NCI-H187 (cell line): ENCODE data around the gene VSIG10L.

ENCODE experiments used
- DNase-seq, 2 experiments: peaks; one replicate each; lab custom pipeline; 2025; lab: John Stamatoyannopoulos, UW

The VSIG10L gene

DNA sequence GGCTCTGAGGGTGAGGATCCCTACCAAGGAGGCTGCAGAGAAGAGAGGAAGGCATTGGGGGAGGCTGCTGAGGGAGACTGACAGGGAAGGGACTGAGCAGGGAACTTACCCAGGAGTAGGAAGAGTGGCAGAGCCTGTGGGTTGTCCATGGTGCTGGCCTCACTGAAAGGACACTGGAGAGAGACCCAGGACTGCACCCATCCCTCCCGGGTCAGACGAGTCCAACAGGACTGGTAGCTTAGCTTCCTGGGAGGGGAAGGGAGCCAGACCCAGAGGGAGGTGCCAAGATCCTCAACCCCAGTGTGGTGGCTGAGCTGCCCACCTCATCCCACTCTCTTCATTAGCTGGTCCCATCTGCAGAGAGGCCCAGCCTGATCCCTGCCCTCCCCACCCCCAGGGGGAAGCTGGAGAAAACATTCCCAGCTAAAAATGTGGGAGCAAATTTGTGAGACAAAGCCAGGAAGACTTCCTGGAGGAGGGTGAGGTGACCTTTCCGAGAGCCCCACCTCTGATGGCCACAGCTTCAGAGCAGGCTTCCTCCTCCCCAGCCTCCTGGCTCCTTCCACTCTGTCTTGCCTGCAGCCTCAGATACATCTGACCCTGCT lies at the start of gene VSIG10L:
Gene VSIG10L (minus strand): TSS at position 164 of the 605 bp plus-strand sequence. CDS start 15 bp downstream, at position 149.
- DNase-seq: no peak

DNA sequence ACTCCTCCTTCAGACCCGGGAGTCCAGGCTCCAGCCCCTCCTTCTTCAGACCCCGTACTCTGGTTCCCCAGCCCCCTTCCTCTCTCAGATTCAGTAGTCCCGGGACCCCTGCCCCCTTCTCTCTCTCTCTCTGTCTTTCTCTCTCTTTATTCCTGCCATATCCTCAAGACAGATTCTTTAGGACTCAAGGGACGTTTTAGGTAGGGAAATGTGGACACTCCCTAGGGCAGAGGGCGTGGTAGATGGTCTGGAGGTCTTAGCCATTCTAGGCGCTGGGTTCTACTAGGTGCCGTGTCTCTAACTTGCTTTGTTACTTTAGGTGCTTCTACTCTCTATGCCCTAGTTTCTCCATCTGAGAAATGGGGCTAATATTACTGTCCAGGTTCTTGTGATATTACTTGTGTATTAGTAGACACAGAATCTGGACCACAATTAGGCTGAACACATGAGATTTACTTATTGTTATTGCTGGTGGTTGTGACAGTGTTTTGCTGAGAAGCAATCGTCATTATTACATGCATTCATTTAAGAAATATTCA lies 49.2 kb upstream of the VSIG10L start:
- DNase-seq: no peak

DNA sequence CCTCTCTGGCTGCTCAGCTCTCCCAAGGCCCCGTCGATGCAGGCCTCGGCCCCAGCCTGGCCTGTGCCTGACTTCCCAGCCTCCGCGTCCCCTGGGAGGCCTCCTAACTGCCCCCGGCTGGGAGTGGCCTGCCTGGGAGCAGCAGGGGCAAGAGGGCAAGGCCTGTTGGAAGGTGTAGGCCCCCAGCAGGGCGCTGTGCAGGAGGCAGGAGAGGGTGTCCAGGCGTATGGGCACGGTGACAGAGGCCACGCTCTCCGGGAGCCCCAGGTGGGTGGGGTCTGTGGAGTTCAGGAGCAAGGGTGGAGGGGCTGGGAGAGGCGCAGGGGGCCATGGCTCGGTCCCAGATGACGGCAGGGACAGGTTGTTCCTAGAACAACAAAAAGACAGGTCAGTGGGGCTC lies 47.2 kb upstream of the VSIG10L start:
- DNase-seq: no peak

DNA sequence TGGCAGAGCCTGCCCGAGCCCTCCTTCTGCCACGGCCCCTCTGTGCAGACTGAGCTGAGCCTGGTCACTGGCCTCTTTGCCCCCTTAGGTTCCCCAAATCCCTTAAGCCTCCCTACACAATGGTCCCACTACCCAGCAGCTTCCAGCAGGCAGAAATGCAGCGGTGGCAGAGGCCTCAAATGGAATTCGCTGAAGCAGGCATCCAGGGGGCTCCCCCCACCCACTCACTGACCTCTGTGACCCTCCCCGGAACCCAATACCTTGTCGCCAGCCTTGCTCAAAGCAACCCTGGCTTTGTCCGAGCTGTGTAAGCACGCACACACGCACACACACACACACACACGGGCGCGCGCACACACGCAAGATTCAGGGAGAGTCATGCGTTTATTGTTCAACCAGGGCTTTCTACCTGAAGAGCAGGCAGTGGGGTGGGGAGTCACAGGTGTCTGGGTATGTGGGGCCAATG lies 46.0 kb upstream of the VSIG10L start, which contains the start of gene LIM2:
Gene LIM2 (minus strand): TSS at position 51 of the 466 bp plus-strand sequence. CDS start 531 bp downstream, outside the sequence.
- DNase-seq: no peak

DNA sequence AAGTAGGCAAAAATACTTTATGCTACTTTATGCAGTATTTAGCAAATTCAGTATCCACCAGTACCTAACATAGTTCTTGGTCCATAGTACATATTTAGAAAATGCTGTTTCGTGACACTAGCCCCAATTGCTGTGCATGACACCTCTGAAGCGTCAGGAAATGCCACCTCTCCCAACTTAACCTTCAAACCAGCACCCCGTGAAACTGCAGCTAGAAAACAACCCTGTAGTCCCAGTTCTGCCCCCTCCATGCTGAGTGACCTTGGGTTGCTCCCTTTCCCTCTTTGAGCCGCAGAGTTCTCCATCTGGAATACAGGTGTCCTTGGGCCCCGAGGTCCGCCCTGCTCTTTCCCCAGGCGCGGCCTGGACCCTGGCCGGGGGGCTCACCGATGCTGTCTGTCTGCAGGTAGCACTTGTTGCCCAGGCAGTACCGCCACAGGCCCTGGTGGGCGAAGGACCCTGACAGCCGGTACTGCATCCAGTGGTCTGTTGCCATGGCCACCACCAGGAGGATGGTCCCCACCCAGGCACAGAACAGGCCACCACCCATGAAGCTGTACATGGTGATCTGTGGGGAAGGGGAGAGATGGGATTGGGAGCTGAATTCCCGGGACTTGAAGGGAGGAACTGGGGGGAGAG lies 45.1 kb upstream of the VSIG10L start:
- no peak for DNase-seq

DNA sequence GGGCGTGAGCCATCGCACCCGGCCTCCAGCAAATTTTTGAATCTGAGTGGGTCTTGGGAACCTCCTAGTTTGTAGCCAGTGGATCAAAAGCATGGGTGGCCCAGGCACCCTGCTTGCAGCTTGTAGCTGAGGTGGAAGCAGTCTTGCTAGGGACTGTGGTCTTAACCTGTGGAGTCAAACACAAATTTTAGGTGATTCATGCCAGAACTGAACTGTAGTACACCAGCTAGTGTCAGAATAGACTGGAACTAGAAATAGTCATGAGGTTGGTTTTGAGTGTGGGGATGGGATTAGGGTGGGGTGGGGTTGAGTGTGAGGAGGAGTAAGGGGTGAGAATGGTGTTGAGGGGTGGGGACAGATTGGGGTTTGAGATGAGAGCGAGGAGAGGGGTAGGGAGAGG lies 40.1 kb upstream of the VSIG10L start:
- DNase-seq: no peak

DNA sequence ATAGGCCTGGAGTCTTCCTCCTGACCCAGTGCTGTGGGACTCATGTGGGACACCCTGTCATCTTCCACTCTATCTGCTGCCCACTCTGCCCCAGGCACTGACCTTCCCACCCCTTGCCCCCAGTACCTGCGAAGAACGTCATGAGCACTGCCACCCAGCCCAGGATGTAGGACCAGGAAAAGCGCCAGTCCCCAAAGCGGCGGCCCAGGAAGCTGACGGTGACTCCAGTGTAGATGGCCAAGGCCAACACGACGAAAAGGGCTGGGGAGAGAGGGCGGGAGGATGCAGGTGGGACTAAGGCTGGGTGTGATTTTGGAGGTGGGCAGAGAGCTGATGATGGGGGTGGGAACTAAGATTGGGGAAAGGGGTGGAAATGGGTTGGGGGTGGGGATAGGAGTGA lies 38.4 kb upstream of the VSIG10L start:
- no peak for DNase-seq

DNA sequence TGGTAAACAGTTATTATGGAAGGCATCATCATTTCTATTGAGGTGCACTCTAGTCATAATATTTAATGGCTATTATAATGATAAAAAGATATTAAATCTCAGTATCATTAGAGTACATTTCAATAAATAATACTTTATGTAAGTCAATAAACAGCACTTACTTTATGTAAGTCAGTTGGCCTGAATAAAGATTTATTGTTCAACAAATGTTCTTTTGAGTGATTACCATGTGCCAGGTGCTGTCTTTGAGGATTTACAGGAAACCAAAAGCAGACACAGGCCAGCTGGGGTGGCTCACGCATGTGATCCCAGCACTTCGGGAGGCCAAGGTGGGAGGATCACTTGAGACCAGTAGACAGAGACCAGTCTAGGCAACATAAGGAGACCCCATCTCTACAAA lies 35.5 kb upstream of the VSIG10L start:
- no peak for DNase-seq

DNA sequence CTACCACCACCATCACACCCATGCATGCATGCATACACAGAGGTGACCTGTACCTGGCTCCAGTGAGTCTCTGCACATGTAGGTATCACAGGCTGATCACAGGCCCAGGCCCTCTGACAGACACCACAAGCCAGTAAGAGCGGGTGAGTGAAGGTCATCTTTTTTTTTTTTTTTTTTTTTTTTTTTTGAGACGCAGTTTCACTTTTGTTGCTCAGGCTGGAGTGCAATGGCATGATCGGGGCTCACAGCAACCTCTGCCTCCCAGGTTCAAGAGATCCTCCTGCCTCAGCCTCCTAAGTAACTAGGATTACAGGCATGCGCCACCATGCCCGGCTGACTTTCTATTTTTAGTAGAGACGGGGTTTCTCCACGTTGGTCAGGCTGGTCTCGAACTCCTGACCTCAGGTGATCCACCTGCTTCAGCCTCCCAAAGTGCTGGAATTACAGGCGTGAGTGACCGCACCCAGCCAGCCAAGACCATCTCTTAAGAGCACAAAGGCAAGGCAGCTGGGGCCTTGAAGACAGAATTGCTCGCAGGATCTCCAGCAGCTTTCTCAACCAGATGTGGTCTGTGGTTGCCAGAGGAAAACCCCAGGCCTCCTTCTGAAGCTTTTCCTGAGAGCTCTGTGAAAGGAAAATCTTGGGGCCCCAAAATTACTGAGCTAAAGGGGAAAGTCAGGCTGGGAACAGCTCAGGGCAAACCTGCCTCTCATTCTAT lies 33.7 kb upstream of the VSIG10L start:
- DNase-seq: no peak

DNA sequence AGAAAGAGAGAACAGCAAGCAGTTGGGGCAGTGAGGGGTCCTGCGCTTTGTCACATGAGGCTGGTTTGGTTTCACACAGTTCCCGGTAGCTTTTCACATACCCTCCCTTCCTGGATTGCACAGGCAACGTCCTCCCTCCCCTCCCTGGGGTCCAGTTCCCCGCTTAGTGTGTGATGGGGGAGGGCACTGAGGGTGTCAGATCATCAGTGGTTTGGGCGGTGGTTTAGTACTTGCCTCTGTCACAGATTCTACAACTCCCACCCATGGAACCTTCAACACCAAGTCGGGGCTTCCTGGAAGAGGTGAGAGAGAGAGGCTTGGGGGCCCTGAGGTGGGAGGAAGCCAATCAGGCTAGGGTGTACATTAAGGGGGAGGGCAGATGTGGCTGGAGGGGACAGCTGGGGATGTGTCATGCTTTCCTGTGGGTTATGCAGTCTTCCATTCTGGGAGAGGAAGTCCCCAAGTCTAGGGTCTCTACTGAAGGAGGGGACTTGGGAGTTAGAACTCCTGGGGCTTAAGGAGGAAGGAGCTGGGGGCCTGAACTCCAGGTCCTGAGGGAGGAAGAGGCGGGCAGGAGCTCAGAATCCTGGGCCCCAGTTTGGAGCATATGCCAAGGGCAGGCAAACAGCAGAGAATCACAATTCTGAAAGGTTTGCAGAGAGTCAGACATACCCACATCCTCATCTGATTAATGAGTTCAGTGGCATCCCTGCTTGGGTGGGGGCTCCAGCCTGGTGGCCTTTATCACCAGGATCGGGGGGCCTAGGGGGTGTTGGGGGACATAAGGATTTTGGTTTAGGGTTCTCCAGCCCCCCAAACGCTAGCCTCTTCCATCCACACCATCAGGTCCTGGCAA lies 30.9 kb upstream of the VSIG10L start, which contains the start of gene NKG7:
Gene NKG7 (minus strand): TSS at position 6 of the 856 bp plus-strand sequence. CDS start 119 bp downstream, outside the sequence.
- DNase-seq: no peak

DNA sequence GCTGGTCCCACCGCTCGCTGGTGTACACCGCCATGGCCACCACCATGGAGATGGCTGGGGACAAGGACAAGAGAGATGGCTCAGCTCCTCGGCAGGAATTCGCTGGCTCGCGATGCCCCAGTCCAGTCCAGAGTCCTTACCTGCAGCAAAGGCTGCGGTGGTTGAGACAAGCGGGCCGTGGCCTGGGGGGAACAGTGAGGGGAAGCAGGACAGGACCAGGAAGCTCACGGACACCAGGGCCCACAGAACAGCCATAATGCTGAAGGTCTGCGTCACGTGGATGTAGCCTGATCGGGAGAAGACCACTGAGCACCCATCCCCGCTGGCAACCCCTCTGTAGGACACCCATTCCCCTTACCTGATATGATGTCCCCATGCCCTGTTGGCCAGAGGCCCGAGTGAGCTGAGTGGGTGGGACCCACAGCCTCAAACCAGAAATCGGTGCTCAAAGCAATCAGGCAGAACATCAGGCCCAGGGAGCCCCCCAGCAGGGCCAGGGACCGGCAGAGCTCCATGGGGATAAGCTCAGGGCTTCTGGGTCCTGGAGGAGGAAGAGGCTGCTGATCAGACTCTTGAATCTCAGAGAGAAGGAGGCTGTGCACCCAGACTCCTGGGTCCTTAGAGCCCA lies 30.2 kb upstream of the VSIG10L start:
- no peak for DNase-seq

DNA sequence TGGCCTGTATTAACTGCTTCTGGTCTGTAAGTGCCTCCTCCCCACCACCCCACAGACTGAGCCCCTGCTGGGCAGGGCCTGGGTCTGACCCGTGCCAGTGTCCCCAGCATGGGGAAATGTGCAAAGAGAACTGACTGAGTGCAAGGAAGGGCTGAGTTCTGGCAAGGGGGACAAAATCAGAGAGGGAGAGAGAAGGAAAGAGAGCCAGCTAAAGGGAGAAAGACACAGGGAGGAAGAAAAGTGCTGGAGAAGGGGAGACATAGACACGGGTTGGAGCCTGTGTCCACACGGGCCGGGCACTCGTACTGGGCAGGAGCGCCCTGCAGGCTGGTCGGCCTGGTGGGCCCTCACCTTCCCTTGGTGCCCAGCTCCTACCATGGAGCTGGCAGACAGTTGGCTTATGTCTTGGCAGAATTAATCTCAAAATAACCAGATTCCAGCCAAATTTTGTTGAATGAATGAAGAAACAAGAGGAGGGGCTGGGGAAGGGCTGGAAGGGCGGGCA lies 29.3 kb upstream of the VSIG10L start:
- DNase-seq: no peak

DNA sequence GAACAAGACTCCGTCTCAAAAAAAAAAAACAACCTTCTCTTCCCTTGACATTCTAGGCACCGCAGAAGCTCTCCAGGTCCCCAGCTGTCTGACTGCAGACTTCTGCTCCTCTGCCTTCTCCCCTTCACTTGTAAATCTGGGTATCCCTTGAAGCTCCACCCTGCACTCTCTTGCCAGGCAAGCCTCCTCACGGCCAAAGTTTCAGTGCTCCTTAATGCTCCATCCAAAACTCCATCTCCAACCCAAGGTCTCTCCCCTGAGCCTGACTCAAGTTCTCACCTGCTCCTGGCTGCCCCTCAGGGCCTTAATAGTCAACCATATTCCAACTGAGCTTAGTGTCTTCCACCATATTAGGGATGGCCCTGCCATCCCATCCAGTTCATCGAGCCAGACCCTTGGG lies 28.3 kb upstream of the VSIG10L start:
- DNase-seq: no peak

DNA sequence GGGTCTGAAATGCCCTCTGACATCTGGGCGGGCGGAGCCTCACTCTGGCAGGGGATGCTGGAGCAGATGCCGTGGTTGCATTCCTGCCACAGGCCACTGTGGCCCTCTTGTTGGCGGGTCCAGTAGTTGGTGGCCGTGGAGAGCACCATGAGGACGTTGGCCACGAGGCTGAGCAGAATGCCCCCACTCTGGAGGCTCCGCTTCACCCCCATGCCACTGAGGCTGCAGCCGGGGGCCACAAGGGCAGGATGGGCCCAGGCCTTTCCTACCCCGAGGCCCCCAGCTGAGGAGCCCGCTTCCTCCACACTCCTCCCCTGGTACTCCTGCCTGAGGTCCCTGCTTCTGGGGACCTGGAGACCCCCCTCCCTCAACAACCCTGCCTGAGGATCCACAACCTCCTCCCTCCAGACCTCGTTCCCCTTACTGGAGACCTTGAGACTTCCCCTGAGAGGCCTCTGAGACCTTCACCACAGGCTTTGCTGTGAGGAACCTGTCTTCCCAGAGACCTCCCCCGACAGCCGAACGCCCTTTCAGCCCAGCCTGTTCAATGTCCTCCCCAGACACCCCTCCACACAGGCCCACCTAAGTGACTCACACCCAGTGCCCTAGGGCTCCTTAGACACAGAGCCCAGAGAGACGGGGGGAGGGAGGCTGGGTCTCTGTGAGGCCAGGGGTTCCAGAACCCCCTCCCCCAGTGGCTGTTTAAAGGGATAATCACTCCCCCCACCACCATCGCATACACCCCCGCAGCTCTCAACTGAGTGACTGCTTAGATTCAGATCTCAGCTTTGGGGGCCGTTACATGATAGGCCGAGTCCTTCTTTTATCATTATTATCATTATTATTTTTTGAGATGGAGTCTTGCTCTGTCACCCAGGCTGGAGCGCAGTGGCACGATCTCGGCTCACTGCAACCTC lies 26.7 kb upstream of the VSIG10L start, which contains the start of gene CLDND2:
Gene CLDND2 (minus strand): TSS at position 638 of the 917 bp plus-strand sequence. CDS start 426 bp downstream, at position 212.
- no peak for DNase-seq

DNA sequence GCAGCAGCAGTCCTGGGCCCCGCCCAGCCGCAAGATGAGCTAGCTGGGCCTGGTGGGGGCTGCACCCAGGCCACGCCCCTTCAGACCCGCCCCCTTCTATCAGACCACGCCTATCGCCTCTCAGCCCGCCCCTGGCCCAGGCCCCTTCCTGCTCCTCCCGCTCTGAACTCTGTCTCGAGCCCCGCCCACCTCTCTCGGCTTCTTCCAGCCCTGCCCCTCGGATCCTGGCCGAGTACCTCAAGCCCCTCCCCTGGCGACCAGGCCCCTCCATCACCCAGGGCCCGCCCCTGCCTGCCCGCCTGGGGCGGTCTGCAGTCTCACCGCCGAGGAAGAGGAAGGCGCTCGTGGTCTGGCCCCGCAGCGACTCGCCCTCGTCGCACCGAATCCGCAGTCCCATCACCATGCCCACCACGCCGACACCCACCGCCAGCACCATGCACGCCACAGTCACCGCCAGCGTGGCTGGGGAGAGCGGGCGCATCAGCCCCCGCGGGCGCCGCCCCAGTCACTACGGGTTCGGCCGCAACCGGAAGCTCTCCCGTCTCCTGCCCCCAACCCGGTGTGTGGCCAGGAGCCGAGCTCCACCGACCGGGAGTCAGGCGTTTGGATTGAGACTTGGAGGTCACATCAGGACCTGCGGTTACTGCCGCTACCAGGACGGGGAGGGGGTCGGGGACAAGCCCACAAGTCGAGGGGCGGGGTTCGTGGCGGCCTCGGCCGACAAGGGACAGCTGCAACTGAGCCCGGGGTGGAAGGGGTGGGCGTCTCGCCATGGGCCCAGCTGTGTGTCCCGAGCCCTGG lies 25.8 kb upstream of the VSIG10L start:
- DNase-seq: no peak

DNA sequence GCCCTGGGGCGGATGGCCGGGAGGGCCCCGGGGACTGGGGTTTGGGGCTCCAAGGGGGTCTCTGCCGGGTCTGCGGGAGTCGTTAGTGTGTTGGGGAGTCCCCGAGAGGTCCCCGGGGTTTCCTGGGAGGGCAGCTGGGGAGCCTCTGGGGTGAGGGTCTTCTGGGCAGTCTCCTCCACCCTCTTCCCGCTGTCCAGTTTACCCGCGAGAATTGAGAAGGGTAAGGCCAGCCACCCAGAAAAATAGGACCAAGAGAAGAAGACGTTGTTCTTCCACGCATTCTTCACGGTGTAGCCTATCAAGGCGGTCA lies 25.3 kb upstream of the VSIG10L start:
- no peak for DNase-seq

DNA sequence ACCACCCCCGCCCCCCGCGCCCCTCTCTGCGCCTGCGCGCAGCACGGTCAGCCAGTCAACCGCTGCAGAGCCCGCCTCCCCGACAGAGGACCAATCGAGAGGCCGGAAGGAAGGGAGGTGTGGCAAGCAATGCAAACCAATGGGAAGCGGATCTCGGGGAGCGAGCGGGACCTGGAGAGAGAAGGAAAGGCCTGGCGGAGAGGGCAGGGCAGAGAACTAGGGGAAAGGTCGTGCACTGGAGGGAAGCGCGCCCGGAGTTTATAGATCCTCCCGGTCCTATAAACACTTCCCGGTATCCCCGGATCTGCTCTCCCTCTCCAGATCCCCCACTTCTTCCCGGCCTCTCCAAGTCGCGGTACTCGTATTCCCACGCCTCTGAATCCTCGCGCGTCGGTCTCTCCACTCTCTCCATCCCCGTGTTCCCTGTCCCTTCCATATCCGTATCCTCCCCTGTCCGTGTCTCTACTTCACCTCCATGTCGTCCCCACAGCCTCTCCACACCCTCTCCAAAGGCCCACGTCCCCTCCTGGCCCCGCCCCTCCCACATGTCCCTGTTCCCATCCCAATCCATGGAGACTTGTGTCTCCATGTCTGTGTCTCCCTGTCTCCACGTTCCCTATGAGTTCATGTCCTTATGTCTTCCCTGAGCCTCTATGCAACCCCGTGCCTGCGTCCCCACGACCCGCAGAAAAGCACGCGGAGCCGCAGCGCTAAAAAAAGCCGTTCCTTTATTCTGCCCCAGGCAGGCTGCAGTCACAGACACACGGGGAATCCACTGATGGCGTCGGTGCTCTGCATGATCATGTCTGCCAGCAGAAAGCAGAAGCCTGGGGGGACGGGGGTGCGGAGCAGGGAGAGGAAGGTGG lies 24.7 kb upstream of the VSIG10L start:
- DNase-seq: no peak

DNA sequence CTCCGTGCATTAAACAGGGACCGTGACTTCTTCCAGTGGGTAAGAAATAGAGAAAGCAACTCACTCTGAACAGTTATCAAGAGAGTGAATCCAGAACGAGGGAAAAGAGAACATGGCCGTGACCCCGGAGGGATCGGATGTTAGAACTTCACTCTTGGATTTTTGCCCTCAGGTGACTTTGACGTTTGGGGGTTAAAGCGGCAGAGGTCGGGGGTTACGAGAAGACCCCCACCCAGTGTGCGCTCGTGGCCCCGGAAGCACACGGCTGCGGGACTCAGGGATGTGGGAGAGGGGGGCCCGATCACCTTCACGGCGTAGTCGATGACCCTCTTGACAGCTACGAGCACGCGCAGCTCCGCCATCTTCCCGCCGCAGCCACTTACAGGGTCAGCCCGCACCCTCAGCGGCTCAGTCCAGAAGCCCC lies 24.0 kb upstream of the VSIG10L start, which contains the start of gene ETFB:
Gene ETFB (minus strand): TSS at position 424 of the 424 bp plus-strand sequence. CDS start 62 bp downstream, at position 362.
- DNase-seq: no peak
